Loucy (cell line): Measurements from ENCODE around the gene PLEKHG7.

ENCODE experiments used
- H2AFZ ChIP-seq: fragments of 200-600 bp; sonication (generic); 2 replicates; pipeline ENCODE4 v1.6.0; 2016; ENCODE audit warnings: antibody characterized with exemption, mild to moderate bottlenecking, low read length, moderate library complexity
- H3F3A ChIP-seq: fragments of 200-600 bp; 2 replicates; pipeline ENCODE4 v1.6.0; 2016; ENCODE audit warnings: antibody characterized with exemption, low read depth, mild to moderate bottlenecking
- H3K27me3 ChIP-seq: fragments of 200-600 bp; sonication (generic); 2 replicates; pipeline ENCODE4 v1.6.1; 2014; ENCODE audit warnings: low read length, mild to moderate bottlenecking; ENCODE audit not compliant: insufficient read depth, poor library complexity, severe bottlenecking
- H3K36me3 ChIP-seq: fragments of 200-600 bp; sonication (generic); 2 replicates; pipeline ENCODE4 v1.6.1; 2016; ENCODE audit warnings: low read length; ENCODE audit not compliant: insufficient read depth
- H3K4me1 ChIP-seq: fragments of 200-600 bp; sonication (generic); 2 replicates; pipeline ENCODE4 v1.5.1; 2014; ENCODE audit warnings: low read length, mild to moderate bottlenecking; ENCODE audit not compliant: insufficient read depth, poor library complexity, severe bottlenecking
- H3K4me2 ChIP-seq: fragments of 200-600 bp; sonication (generic); 2 replicates; pipeline ENCODE4 v1.6.0; 2014; ENCODE audit warnings: antibody characterized with exemption, low read length, low read depth, mild to moderate bottlenecking; ENCODE audit not compliant: poor library complexity, severe bottlenecking
- H3K4me3 ChIP-seq: fragments of 200-600 bp; sonication (generic); 2 replicates; pipeline ENCODE4 v1.5.1; 2014; ENCODE audit warnings: low read length, mild to moderate bottlenecking, mixed read lengths; ENCODE audit not compliant: poor library complexity, severe bottlenecking
- H3K79me2 ChIP-seq: fragments of 200-600 bp; sonication (generic); 2 replicates; pipeline ENCODE4 v1.6.1; 2014; ENCODE audit warnings: low read length; ENCODE audit not compliant: insufficient read depth
- H3K9ac ChIP-seq: fragments of 200-600 bp; sonication (generic); 2 replicates; pipeline ENCODE4 v1.6.0; 2014; ENCODE audit warnings: mild to moderate bottlenecking, low read depth, low read length, moderate library complexity; ENCODE audit not compliant: poor library complexity, severe bottlenecking
- H3K9me2 ChIP-seq: fragments of 200-600 bp; sonication (generic); replicated peaks from 2 replicates; pipeline ENCODE4 v1.6.1; 2016; ENCODE audit warnings: low read depth, low read length, mixed read lengths
- H3K9me3 ChIP-seq: fragments of 200-600 bp; sonication (generic); 2 replicates; pipeline ENCODE4 v1.6.1; 2014; ENCODE audit warnings: mild to moderate bottlenecking, antibody characterized with exemption, low read length, low read depth; ENCODE audit not compliant: insufficient read depth
- H4K20me1 ChIP-seq: fragments of 200-600 bp; sonication (generic); 2 replicates; pipeline ENCODE4 v1.6.0; 2014; ENCODE audit warnings: antibody characterized with exemption, low read length, mild to moderate bottlenecking; ENCODE audit not compliant: insufficient read depth, poor library complexity, severe bottlenecking
- CTCF ChIP-seq: fragments of 200-600 bp; sonication (generic); conservative IDR thresholded peaks from 2 replicates; pipeline ENCODE4 v1.5.1; 2014; ENCODE audit warnings: mild to moderate bottlenecking, antibody characterized with exemption, low read length
- EZH2phosphoT487 ChIP-seq: fragments of 200-600 bp; IDR thresholded peaks from 2 replicates; pipeline ENCODE4 v1.6.1; 2018; ENCODE audit warnings: antibody characterized with exemption, mild to moderate bottlenecking, moderate library complexity, borderline replicate concordance

The PLEKHG7 gene

DNA sequence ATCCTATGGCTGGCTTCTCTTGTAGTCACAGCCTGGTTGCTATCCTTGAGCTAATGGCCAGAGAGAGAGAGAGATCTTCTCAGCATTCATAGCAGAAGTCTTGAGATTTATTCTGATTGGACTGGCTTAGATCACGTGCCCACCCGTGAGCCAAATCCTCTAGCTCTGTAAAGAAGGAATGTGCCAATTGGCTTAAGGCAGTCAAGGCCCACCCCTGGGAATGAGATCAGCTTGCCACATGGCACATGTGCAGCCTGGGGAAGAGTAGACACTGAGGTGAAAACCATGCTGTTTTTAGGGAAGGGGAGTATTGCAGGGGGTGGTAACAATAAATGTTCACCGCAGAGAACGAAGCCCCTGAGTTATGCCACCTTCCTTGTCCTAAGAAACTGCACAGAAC is 36.3 kb downstream of the PLEKHG7 start:
- Histone ChIP-seq H3K27me3 (no peaks in the 10 kb centered on the region), H3K79me2 (no peaks in the 10 kb centered on the region), H3K9ac (no peak overlapping the region), H3K9me3 (no peaks in the 10 kb centered on the region), H3F3A (no peaks in the 10 kb centered on the region), H3K36me3 (no peaks in the 10 kb centered on the region), H3K4me2 (no peak overlapping the region), H3K4me1 (peaks cover 3% of the 10 kb centered on the region), H3K4me3 (no peak overlapping the region), H2AFZ (peak overlapping the region; percentile 68), H3K9me2 (no peaks in the 10 kb centered on the region), H4K20me1 (no peaks in the 10 kb centered on the region)
- no peak for TF ChIP-seq CTCF
- no peak for TF ChIP-seq EZH2phosphoT487

DNA sequence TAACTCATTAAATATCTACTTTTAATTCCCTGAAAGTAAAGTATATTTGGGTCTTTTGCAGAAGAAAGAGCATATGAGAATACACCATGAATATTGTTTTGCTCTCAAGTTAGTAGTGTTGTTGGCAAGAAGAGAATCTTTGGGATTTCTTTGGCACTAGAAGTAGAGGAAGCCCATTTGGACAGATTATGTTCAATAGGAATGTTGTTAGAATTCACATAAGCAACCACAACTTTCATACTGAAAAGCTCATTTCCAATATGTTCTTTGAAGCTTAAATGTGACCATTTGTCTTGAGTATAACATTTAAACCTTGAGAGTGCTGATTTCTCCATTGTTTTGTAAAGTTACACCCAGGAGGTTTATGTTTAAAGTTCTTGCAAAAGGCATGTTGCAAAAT is 37.6 kb downstream of the PLEKHG7 start:
- no peaks in the 10 kb centered on the region for H3F3A ChIP-seq
- H3K4me2 ChIP-seq, result no peak overlapping the region
- no peaks in the 10 kb centered on the region for H3K9me3 ChIP-seq
- H3K79me2 ChIP-seq, result no peaks in the 10 kb centered on the region
- H3K36me3 ChIP-seq, result no peaks in the 10 kb centered on the region
- peaks cover 3% of the 10 kb centered on the region for H3K4me1 ChIP-seq
- H4K20me1 ChIP-seq, result no peaks in the 10 kb centered on the region
- no peak overlapping the region for H3K4me3 ChIP-seq
- no peak for TF ChIP-seq CTCF
- no peaks in the 10 kb centered on the region for H3K27me3 ChIP-seq
- no peak overlapping the region for H3K9ac ChIP-seq
- no peak overlapping the region for H2AFZ ChIP-seq
- H3K9me2 ChIP-seq, result no peaks in the 10 kb centered on the region

DNA sequence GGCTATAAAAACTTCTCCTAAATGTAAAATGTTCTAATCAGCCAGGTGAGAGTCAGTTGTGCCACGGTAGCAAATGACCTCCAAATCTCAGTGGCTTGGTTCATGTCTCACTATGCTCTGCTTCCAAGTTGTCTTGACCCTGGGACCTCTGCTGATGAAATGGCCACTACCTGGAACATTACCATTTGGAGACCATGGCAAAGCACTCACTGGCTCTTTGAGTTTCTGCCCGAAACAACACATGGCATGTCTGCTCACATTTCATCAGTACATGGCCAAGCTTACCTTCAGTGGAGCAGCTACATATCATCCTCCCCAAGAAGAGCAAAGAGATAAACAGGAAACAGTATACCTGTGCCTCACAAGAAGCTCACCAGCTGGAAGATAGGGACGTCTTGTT is 40.2 kb downstream of the PLEKHG7 start:
- Histone ChIP-seq H3K36me3 (no peaks in the 10 kb centered on the region), H3K9me3 (no peaks in the 10 kb centered on the region), H4K20me1 (no peaks in the 10 kb centered on the region), H3K4me1 (peaks cover 3% of the 10 kb centered on the region), H3K4me3 (no peak overlapping the region), H3K9ac (no peak overlapping the region), H3K79me2 (no peaks in the 10 kb centered on the region), H2AFZ (no peak overlapping the region), H3K9me2 (no peaks in the 10 kb centered on the region), H3K4me2 (no peak overlapping the region), H3K27me3 (no peaks in the 10 kb centered on the region), H3F3A (no peaks in the 10 kb centered on the region)
- TF ChIP-seq EZH2phosphoT487 (no peak), CTCF (no peak)
